Neural progenitor cell (in vitro differentiated cells): Measurements from ENCODE around the gene ZNF638. TPM values are rescaled to one million over a fixed set of nuclear protein-coding genes. Genes with fewer than 3 reads are reported as not detected.
"Not testable (repeated sequence)": the region's sequence is repeated elsewhere in the genome, so short reads cannot be mapped to it uniquely, and the experiment has no call there.

Experiments
- DNase-seq: peaks from one replicate; pipeline ENCODE4 v3.0.0-alpha.2; 2016; ENCODE audit warnings: low spot score
- H2AFZ ChIP-seq: fragments of 200-600 bp; sonication (generic); replicated peaks from 2 replicates; pipeline ENCODE4 v1.6.1; 2016; ENCODE audit warnings: antibody characterized with exemption
- H3F3A ChIP-seq: fragments of 200-600 bp; sonication (generic); 2 replicates; pipeline ENCODE4 v1.6.1; 2016; ENCODE audit warnings: antibody characterized with exemption, low read depth
- H3K27ac ChIP-seq: fragments of 200-600 bp; sonication (generic); 2 replicates; pipeline ENCODE4 v1.5.1; 2016; ENCODE audit warnings: mild to moderate bottlenecking
- H3K27me3 ChIP-seq: fragments of 200-600 bp; sonication (generic); 2 replicates; pipeline ENCODE4 v1.6.1; 2016; ENCODE audit warnings: mild to moderate bottlenecking, moderate library complexity
- H3K36me3 ChIP-seq: fragments of 200-600 bp; sonication (generic); 2 replicates; pipeline ENCODE4 v1.5.1; 2016
- H3K4me1 ChIP-seq: fragments of 200-600 bp; sonication (generic); 2 replicates; pipeline ENCODE4 v1.6.1; 2016; ENCODE audit warnings: mixed run types
- H3K4me2 ChIP-seq: fragments of 200-600 bp; sonication (generic); 2 replicates; pipeline ENCODE4 v1.6.1; 2016
- H3K4me3 ChIP-seq: fragments of 200-600 bp; sonication (generic); 2 replicates; pipeline ENCODE4 v1.5.1; 2016
- H3K79me2 ChIP-seq: fragments of 200-600 bp; sonication (generic); 2 replicates; pipeline ENCODE4 v1.6.1; 2016; ENCODE audit warnings: low read depth
- H3K9ac ChIP-seq: fragments of 200-600 bp; sonication (generic); 2 replicates; pipeline ENCODE4 v1.6.1; 2016
- H3K9me3 ChIP-seq: fragments of 200-600 bp; sonication (generic); 2 replicates; pipeline ENCODE4 v1.5.1; 2016; ENCODE audit warnings: low read depth
- H4K20me1 ChIP-seq: fragments of 200-600 bp; sonication (generic); 2 replicates; pipeline ENCODE4 v1.6.1; 2016; ENCODE audit warnings: low read depth
- H3K27ac Mint-ChIP-seq: 3 replicates; pipeline ENCODE4 v1.8.0; 2021; ENCODE audit warnings: mixed read lengths
- H3K27me3 Mint-ChIP-seq: 2 replicates; pipeline ENCODE4 v1.8.0; 2022; ENCODE audit warnings: low read depth, mild to moderate bottlenecking, inconsistent platforms, moderate library complexity, mixed read lengths; ENCODE audit not compliant: insufficient read depth
- H3K36me3 Mint-ChIP-seq: 3 replicates; pipeline ENCODE4 v1.8.0; 2021; ENCODE audit warnings: mixed read lengths
- H3K4me1 Mint-ChIP-seq: 3 replicates; pipeline ENCODE4 v1.8.0; 2021; ENCODE audit warnings: mixed read lengths
- H3K4me3 Mint-ChIP-seq: 3 replicates; pipeline ENCODE4 v1.8.0; 2021; ENCODE audit warnings: mild to moderate bottlenecking, moderate library complexity, mixed read lengths
- H3K9me3 Mint-ChIP-seq: 3 replicates; pipeline ENCODE4 v1.8.0; 2020; ENCODE audit warnings: mixed read lengths
- EZH2 ChIP-seq: fragments of 200-600 bp; sonication (generic); IDR thresholded peaks from 2 replicates; pipeline ENCODE4 v1.6.1; 2017; ENCODE audit warnings: antibody characterized with exemption, mild to moderate bottlenecking, moderate library complexity
- EZH2phosphoT487 ChIP-seq: fragments of 200-600 bp; sonication (generic); IDR thresholded peaks from 2 replicates; pipeline ENCODE4 v1.6.1; 2017; ENCODE audit warnings: antibody characterized with exemption
- total RNA-seq: library from RNA; depleted of rRNA; stranded (reverse); fragments of >200 nt; gene quantifications from 2 replicates; pipeline ENCODE4 v1.2.3, GENCODE V29; 2015; ENCODE audit warnings: low replicate concordance
- TF ChIP-seq, protein P1 (sequence below): fragments of 200-600 bp; sonication (generic); IDR thresholded peaks from 2 replicates; pipeline ENCODE4 v1.5.1; 2017; ENCODE audit warnings: antibody characterized with exemption, mild to moderate bottlenecking

The ZNF638 gene
- total RNA-seq, 1 donor from 2014 or later = 362 TPM

DNA sequence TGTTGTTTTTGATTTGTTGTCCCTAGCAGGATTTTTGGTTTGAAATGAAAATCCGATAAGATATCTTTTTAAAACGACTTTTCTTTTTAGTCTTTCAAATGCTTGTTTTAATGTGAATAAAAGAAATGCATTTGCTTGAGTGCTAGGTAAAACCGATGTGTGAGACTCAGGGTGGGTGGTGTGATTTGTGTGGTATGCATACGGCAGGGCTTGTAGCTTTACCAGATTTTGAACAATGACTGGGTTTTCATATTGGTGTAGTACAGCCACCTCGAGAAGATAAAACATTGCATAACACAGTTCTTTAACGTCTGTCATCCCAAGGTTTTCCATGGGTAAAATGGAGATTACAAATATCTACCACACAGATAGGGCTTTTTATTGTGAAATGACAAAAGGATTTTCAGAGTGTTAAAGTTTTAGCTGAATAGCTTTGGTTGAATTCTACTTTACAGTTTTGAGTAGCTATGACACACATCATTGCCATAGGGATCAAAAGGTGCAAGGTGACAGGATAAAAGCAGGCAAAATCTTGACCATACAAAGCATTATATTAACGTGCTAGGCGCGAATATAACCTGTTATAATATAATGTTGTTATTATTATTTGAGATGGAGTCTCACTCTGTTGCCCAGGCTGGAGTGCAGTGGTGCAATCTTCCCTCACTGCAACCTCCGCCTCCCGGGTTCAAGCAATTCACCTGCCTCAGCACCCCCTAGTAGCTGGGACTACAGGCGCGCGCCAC lies 824 bp upstream of the ZNF638 start:
- H3K9ac ChIP-seq = no peak overlapping the region
- TF ChIP-seq, protein P1, sequence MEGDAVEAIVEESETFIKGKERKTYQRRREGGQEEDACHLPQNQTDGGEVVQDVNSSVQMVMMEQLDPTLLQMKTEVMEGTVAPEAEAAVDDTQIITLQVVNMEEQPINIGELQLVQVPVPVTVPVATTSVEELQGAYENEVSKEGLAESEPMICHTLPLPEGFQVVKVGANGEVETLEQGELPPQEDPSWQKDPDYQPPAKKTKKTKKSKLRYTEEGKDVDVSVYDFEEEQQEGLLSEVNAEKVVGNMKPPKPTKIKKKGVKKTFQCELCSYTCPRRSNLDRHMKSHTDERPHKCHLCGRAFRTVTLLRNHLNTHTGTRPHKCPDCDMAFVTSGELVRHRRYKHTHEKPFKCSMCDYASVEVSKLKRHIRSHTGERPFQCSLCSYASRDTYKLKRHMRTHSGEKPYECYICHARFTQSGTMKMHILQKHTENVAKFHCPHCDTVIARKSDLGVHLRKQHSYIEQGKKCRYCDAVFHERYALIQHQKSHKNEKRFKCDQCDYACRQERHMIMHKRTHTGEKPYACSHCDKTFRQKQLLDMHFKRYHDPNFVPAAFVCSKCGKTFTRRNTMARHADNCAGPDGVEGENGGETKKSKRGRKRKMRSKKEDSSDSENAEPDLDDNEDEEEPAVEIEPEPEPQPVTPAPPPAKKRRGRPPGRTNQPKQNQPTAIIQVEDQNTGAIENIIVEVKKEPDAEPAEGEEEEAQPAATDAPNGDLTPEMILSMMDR = no peak
- TF ChIP-seq EZH2 (no peak), EZH2phosphoT487 (no peak)

DNA sequence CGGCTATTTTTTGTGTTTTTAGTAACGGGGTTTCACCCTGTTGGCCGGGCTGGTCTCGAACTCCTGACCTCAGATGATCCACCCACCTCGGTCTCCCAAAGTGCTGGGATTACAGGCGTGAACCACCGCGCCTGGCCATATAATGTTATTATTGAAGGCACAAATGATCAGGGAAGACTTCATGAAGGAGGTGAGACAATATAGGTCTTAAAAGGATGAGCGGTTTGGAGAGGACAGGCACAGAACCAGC lies 326 bp upstream of the ZNF638 start:
- peak overlapping the region; percentile 100 for H3K4me3 Mint-ChIP-seq
- Histone ChIP-seq H3K4me1 (peaks cover 19% of the 10 kb centered on the region), H3F3A (peaks cover 26% of the 10 kb centered on the region), H3K4me2 (peak overlapping the region; percentile 33), H3K4me3 (peak overlapping the region; percentile 86), H4K20me1 (peaks cover 37% of the 10 kb centered on the region), H2AFZ (peak overlapping the region; percentile 40), H3K79me2 (peaks cover 47% of the 10 kb centered on the region)
- not testable (repeated sequence) for H3K36me3 ChIP-seq, H3K27ac ChIP-seq, H3K9me3 ChIP-seq, H3K9me3 Mint-ChIP-seq, H3K27me3 ChIP-seq, DNase-seq, H3K27me3 Mint-ChIP-seq, H3K9ac ChIP-seq
- H3K36me3 Mint-ChIP-seq = peaks cover 12% of the 10 kb centered on the region
- peak overlapping the region; percentile 95 for H3K27ac Mint-ChIP-seq
- H3K4me1 Mint-ChIP-seq = peaks cover 19% of the 10 kb centered on the region

More for the DNA sequence above, 824 bp upstream of the ZNF638 start:
- H3K4me1 ChIP-seq = peaks cover 15% of the 10 kb centered on the region
- H3K36me3 Mint-ChIP-seq = peaks cover 12% of the 10 kb centered on the region
- H3K9me3 ChIP-seq = no peaks in the 10 kb centered on the region
- no peak for DNase-seq
- H3K27ac Mint-ChIP-seq = peak overlapping the region; percentile 95
- peak overlapping the region; percentile 86 for H3K4me3 ChIP-seq
- peaks cover 42% of the 10 kb centered on the region for H3K79me2 ChIP-seq
- no peaks in the 10 kb centered on the region for H3K27me3 ChIP-seq
- peaks cover 19% of the 10 kb centered on the region for H3K4me1 Mint-ChIP-seq
- H3K4me3 Mint-ChIP-seq = peak overlapping the region; percentile 100
- H3K4me2 ChIP-seq = peak overlapping the region; percentile 33
- H2AFZ ChIP-seq = peak overlapping the region; percentile 40
- H3K9me3 Mint-ChIP-seq = no peaks in the 10 kb centered on the region
- peaks cover 21% of the 10 kb centered on the region for H3F3A ChIP-seq
- peaks cover 32% of the 10 kb centered on the region for H4K20me1 ChIP-seq
- H3K27ac ChIP-seq = no peak overlapping the region
- H3K36me3 ChIP-seq = peaks cover 5% of the 10 kb centered on the region
- peaks cover 7% of the 10 kb centered on the region for H3K27me3 Mint-ChIP-seq

DNA sequence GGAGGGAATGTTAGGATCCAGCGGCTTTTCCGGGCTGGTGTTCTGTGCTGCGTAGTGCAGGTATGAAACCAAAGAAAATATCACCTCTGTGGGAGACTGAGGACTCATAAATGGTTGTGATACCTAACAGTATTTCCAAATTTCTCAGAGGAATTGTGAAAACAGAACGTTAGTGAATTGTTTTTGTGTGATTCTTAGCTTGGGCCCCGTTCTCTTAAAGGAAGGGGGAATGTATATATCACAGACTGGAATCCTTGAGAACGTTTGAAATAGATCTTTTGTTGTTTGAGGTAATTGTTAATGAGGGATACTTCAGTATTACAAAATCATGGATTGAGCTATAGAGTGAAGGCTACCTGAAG lies 834 bp downstream of the ZNF638 start:
- Mint-ChIP-seq H3K36me3 (peaks cover 12% of the 10 kb centered on the region), H3K4me1 (peaks cover 19% of the 10 kb centered on the region), H3K27me3 (peaks cover 7% of the 10 kb centered on the region), H3K9me3 (no peaks in the 10 kb centered on the region), H3K4me3 (peak overlapping the region; percentile 100), H3K27ac (peak overlapping the region; percentile 100)
- TF ChIP-seq, protein P1 = no peak
- TF ChIP-seq EZH2 (no peak), EZH2phosphoT487 (no peak)
- H3K27ac ChIP-seq = peak overlapping the region; percentile 95
- peak overlapping the region; percentile 95 for H3K4me2 ChIP-seq
- no peak overlapping the region for H2AFZ ChIP-seq
- peak overlapping the region; percentile 86 for H3K4me3 ChIP-seq
- DNase-seq = no peak
- no peaks in the 10 kb centered on the region for H3K27me3 ChIP-seq
- H3K9me3 ChIP-seq = no peaks in the 10 kb centered on the region
- H3K9ac ChIP-seq = peak overlapping the region; percentile 95
- H4K20me1 ChIP-seq = peaks cover 49% of the 10 kb centered on the region
- peaks cover 28% of the 10 kb centered on the region for H3K4me1 ChIP-seq
- peaks cover 5% of the 10 kb centered on the region for H3K36me3 ChIP-seq
- H3F3A ChIP-seq = peaks cover 32% of the 10 kb centered on the region
- peaks cover 59% of the 10 kb centered on the region for H3K79me2 ChIP-seq

DNA sequence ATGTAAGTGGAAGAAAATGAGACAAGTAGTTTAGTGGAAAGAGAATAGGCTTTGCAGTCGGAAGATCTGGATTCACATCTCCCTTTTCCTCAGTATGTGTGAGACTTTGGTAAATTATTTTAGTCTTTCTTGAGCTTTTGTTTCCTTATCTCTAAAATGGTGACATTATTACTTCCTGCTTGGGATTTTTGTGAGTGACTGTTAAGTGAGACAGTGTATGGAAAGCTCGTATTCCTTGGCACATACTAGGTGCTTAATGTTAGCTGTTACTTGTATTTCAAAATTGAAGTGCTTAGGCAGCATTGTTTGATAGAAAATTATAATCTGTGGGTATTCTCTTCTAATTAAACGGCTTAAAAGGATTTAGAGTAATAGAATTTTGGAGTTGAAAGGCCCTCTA lies 2.0 kb downstream of the ZNF638 start:
- no peaks in the 10 kb centered on the region for H3K27me3 ChIP-seq
- Mint-ChIP-seq H3K36me3 (peaks cover 19% of the 10 kb centered on the region), H3K9me3 (no peaks in the 10 kb centered on the region), H3K27me3 (peaks cover 7% of the 10 kb centered on the region), H3K4me1 (peaks cover 25% of the 10 kb centered on the region), H3K4me3 (peak overlapping the region; percentile 100), H3K27ac (no peak overlapping the region)
- peaks cover 71% of the 10 kb centered on the region for H3K79me2 ChIP-seq
- peaks cover 5% of the 10 kb centered on the region for H3K36me3 ChIP-seq
- H4K20me1 ChIP-seq = peaks cover 61% of the 10 kb centered on the region
- TF ChIP-seq EZH2 (no peak), EZH2phosphoT487 (no peak)
- TF ChIP-seq, protein P1 = no peak
- H3K4me2 ChIP-seq = peak overlapping the region; percentile 95
- H3K4me3 ChIP-seq = peak overlapping the region; percentile 86
- H3K4me1 ChIP-seq = peaks cover 38% of the 10 kb centered on the region
- H3K9ac ChIP-seq = peak overlapping the region; percentile 95
- no peaks in the 10 kb centered on the region for H3K9me3 ChIP-seq
- peak overlapping the region; percentile 24 for H3K27ac ChIP-seq
- H2AFZ ChIP-seq = no peak overlapping the region
- no peak for DNase-seq
- peaks cover 32% of the 10 kb centered on the region for H3F3A ChIP-seq
